K562 (cell line): ENCODE measurements around the gene ARHGEF17. TPM values are rescaled to one million over a fixed set of nuclear protein-coding genes. Genes with fewer than 3 reads are reported as not detected.

ENCODE experiments used
- FOXA1 ChIP-seq: fragments of 450-650 bp; IDR thresholded peaks from 2 replicates; pipeline ENCODE4 v1.6.1; 2016; ENCODE audit warnings: mild to moderate bottlenecking, borderline replicate concordance
- KDM4B ChIP-seq, 2 experiments: fragments of 450-650 bp in 1 of 2; sonication (generic) in 1 of 2; IDR thresholded peaks; 2 replicates each; pipeline ENCODE4 v1.6.1; 2016 to 2017; ENCODE audit warnings: borderline replicate concordance in 2 of 2, antibody characterized with exemption in 1 of 2, low read depth in 1 of 2, mild to moderate bottlenecking in 1 of 2
- MTA2 ChIP-seq: fragments of 450-650 bp; IDR thresholded peaks from 2 replicates; pipeline ENCODE4 v1.6.1; 2016; ENCODE audit warnings: low read depth
- OTX1 ChIP-seq: fragments of 450-650 bp; formaldehyde crosslinking; IDR thresholded peaks from 2 replicates; pipeline ENCODE4 v1.4.0; 2022; ENCODE audit warnings: mild to moderate bottlenecking
- PHTF2 ChIP-seq: fragments of 250-450 bp; sonication (Bioruptor Pico); IDR thresholded peaks from 2 replicates; pipeline ENCODE4 v1.5.0; 2021; ENCODE audit warnings: mild to moderate bottlenecking
- RFX1 ChIP-seq: fragments of 450-650 bp; IDR thresholded peaks from 2 replicates; pipeline ENCODE4 v1.6.1; 2016; ENCODE audit warnings: mild to moderate bottlenecking, moderate library complexity
- RFX7 ChIP-seq: fragments of 250-450 bp; sonication (Bioruptor Pico); IDR thresholded peaks from 2 replicates; pipeline ENCODE4 v1.5.1; 2021; ENCODE audit warnings: mild to moderate bottlenecking
- TAF1 ChIP-seq: IDR thresholded peaks from 2 replicates; pipeline ENCODE4 v1.6.1; 2011; ENCODE audit warnings: mild to moderate bottlenecking, low read length, moderate library complexity; ENCODE audit not compliant: insufficient read depth, control insufficient read depth, severe bottlenecking; ENCODE audit errors: extremely low read depth
- TAF15 ChIP-seq: fragments of 200-400 bp; formaldehyde crosslinking; IDR thresholded peaks from 2 replicates; pipeline ENCODE4 v1.6.1; 2017; ENCODE audit warnings: mild to moderate bottlenecking, low read depth, low read length, moderate library complexity
- TCF3 ChIP-seq: sonication (generic); formaldehyde crosslinking; IDR thresholded peaks from 2 replicates; pipeline ENCODE4 v1.4.0; 2020; ENCODE audit warnings: mild to moderate bottlenecking, missing genetic modification reagents
- TCF7L2 ChIP-seq: fragments of 150-350 bp; IDR thresholded peaks from 2 replicates; pipeline ENCODE4 v1.6.1; 2016; ENCODE audit warnings: low read depth, mild to moderate bottlenecking, low read length, moderate library complexity
- XRCC3 ChIP-seq: fragments of 450-650 bp; IDR thresholded peaks from 2 replicates; pipeline ENCODE4 v1.6.1; 2017; ENCODE audit warnings: mild to moderate bottlenecking, moderate library complexity
- ZNF140 ChIP-seq: fragments of 250-450 bp; sonication (Bioruptor Pico); IDR thresholded peaks from 2 replicates; pipeline ENCODE4 v1.8.0; 2021; ENCODE audit warnings: moderate library complexity, mild to moderate bottlenecking, inconsistent platforms
- ZNF224 ChIP-seq: sonication (generic); formaldehyde crosslinking; IDR thresholded peaks from 2 replicates; pipeline ENCODE4 v1.8.0; 2022; ENCODE audit warnings: mild to moderate bottlenecking, missing genetic modification reagents
- ZNF584 ChIP-seq: fragments of 200-800 bp; sonication (Bioruptor generic); IDR thresholded peaks from 2 replicates; pipeline ENCODE4 v1.6.1; 2016; ENCODE audit warnings: low read depth, mild to moderate bottlenecking, missing genetic modification characterization, missing compliant biosample characterization
- polyA plus RNA-seq, 8 experiments: library from polyadenylated mRNA; depleted of rRNA in 4 of 8; stranded (reverse) in 5 of 8; unstranded in 3 of 8; fragments of >200 nt; fragmentation: Nextera tagmentation in 2 of 8; fragmentation: Illumina TruSeq in 1 of 8; extraction: Ambion mirVana in 2 of 8; extraction: Trizol in 1 of 8; gene quantifications; 2 replicates each; pipeline versions ENCODE4 v1.2.1 to v1.2.3, GENCODE V29; 2011 to 2014; ENCODE audit warnings: inconsistent platforms in 1 of 8, missing spikeins in 1 of 8
- total RNA-seq, 7 experiments: library from RNA; depleted of rRNA in 6 of 7; stranded (reverse); fragments of >200 nt in 6 of 7; fragmentation: Illumina TruSeq in 2 of 7; extraction: Trizol in 2 of 7; gene quantifications; 2 replicates each; pipeline versions ENCODE4 v1.2.1 to v1.2.3, GENCODE V29; 2011 to 2021; ENCODE audit warnings: low replicate concordance in 1 of 7
- TF ChIP-seq, protein P1 (sequence below): fragments of 200-400 bp; formaldehyde crosslinking; IDR thresholded peaks from 2 replicates; pipeline ENCODE4 v1.6.1; 2017; ENCODE audit warnings: mild to moderate bottlenecking, low read depth, low read length, moderate library complexity
- TF ChIP-seq, protein P2 (sequence below): fragments of 450-650 bp; IDR thresholded peaks from 2 replicates; pipeline ENCODE4 v1.7.1; 2018; ENCODE audit warnings: mild to moderate bottlenecking, low read depth; ENCODE audit not compliant: partially characterized antibody
- TF ChIP-seq, protein P3 (sequence below): fragments of 450-650 bp; IDR thresholded peaks from 2 replicates; pipeline ENCODE4 v1.6.1; 2018; ENCODE audit warnings: mild to moderate bottlenecking, low read depth; ENCODE audit not compliant: partially characterized antibody
- TF ChIP-seq, protein P4 (sequence below): fragments of 250-450 bp; sonication (Bioruptor Pico); IDR thresholded peaks from 2 replicates; pipeline ENCODE4 v1.9.0; 2021; ENCODE audit warnings: mild to moderate bottlenecking
- TF ChIP-seq, protein P5 (sequence below): fragments of 200-800 bp; sonication (Bioruptor generic); IDR thresholded peaks from 2 replicates; pipeline ENCODE4 v1.6.1; 2017; ENCODE audit warnings: missing genetic modification characterization, missing compliant biosample characterization

ARHGEF17 gene
- total and polyA plus RNA-seq, 9 of the 15 experiments (the other 6 are each of a cell fraction or from before 2014, with no cell fraction given) = 0.04 to 0.68 (median 0.10) TPM; not detected in 2

DNA sequence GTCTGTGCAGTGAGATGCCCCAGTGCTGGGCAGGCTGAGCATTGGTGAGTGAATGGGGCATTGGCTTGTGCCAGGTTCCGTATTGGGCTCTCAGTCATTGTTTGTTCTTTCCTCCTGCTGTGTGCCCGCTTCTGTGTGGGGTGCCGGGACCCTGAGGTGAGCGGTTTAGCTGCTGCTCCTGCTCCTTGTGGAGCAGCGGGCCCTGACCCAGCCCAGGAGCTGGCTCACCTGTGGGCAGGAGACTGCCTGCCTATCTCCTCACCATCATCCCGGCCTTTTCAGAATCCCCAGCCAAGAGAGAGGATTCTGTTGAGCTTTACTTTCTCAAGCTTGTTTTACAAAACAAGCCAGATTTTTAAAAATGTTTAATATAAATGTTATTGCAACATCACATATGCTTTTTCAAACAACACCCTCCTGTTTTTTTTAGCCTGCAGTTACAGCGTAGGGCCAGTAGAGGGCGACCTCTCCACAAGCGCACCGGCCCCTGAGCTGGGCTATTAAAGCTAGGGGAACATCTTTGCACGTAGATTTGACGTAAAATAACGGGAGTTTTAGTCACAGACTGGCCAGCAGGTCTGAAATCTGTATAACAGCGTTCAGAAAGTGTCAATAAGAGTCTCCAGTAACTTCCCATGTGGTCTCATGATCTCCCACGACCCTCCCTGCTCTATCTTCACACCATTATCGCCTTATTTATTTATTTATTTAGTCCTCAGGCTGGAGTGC is 43.0 kb downstream of the ARHGEF17 start (continued):
- TF ChIP-seq XRCC3 (no peak), TCF3 (CRISPR knock-in tag) (no peak), TAF15 (no peak), RFX1 (no peak), TAF1 (no peak), KDM4B (IDR thresholded peaks at IDR 0.05; ENCODE audit: borderline replicate concordance in 2 of 2, low read depth in 1 of 2) (no peak), OTX1 (CRISPR knock-in tag) (no peak), MTA2 (no peak), ZNF584 (no peak), ZNF140 (CRISPR knock-in tag) (no peak), TCF7L2 (no peak), FOXA1 (no peak), PHTF2 (CRISPR knock-in tag) (no peak), RFX7 (CRISPR knock-in tag) (no peak), ZNF224 (CRISPR knock-in tag) (no peak)
- TF ChIP-seq, protein P1, sequence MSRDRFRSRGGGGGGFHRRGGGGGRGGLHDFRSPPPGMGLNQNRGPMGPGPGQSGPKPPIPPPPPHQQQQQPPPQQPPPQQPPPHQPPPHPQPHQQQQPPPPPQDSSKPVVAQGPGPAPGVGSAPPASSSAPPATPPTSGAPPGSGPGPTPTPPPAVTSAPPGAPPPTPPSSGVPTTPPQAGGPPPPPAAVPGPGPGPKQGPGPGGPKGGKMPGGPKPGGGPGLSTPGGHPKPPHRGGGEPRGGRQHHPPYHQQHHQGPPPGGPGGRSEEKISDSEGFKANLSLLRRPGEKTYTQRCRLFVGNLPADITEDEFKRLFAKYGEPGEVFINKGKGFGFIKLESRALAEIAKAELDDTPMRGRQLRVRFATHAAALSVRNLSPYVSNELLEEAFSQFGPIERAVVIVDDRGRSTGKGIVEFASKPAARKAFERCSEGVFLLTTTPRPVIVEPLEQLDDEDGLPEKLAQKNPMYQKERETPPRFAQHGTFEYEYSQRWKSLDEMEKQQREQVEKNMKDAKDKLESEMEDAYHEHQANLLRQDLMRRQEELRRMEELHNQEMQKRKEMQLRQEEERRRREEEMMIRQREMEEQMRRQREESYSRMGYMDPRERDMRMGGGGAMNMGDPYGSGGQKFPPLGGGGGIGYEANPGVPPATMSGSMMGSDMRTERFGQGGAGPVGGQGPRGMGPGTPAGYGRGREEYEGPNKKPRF = no peak
- TF ChIP-seq, protein P2, sequence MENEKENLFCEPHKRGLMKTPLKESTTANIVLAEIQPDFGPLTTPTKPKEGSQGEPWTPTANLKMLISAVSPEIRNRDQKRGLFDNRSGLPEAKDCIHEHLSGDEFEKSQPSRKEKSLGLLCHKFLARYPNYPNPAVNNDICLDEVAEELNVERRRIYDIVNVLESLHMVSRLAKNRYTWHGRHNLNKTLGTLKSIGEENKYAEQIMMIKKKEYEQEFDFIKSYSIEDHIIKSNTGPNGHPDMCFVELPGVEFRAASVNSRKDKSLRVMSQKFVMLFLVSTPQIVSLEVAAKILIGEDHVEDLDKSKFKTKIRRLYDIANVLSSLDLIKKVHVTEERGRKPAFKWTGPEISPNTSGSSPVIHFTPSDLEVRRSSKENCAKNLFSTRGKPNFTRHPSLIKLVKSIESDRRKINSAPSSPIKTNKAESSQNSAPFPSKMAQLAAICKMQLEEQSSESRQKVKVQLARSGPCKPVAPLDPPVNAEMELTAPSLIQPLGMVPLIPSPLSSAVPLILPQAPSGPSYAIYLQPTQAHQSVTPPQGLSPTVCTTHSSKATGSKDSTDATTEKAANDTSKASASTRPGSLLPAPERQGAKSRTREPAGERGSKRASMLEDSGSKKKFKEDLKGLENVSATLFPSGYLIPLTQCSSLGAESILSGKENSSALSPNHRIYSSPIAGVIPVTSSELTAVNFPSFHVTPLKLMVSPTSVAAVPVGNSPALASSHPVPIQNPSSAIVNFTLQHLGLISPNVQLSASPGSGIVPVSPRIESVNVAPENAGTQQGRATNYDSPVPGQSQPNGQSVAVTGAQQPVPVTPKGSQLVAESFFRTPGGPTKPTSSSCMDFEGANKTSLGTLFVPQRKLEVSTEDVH = no peak
- TF ChIP-seq, protein P3, sequence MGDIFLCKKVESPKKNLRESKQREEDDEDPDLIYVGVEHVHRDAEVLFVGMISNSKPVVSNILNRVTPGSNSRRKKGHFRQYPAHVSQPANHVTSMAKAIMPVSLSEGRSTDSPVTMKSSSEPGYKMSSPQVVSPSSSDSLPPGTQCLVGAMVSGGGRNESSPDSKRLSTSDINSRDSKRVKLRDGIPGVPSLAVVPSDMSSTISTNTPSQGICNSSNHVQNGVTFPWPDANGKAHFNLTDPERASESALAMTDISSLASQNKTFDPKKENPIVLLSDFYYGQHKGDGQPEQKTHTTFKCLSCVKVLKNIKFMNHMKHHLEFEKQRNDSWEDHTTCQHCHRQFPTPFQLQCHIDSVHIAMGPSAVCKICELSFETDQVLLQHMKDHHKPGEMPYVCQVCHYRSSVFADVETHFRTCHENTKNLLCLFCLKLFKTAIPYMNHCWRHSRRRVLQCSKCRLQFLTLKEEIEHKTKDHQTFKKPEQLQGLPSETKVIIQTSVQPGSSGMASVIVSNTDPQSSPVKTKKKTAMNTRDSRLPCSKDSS = no peak
- TF ChIP-seq, protein P4, sequence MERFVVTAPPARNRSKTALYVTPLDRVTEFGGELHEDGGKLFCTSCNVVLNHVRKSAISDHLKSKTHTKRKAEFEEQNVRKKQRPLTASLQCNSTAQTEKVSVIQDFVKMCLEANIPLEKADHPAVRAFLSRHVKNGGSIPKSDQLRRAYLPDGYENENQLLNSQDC (CRISPR knock-in tag) = no peak
- TF ChIP-seq, protein P5, sequence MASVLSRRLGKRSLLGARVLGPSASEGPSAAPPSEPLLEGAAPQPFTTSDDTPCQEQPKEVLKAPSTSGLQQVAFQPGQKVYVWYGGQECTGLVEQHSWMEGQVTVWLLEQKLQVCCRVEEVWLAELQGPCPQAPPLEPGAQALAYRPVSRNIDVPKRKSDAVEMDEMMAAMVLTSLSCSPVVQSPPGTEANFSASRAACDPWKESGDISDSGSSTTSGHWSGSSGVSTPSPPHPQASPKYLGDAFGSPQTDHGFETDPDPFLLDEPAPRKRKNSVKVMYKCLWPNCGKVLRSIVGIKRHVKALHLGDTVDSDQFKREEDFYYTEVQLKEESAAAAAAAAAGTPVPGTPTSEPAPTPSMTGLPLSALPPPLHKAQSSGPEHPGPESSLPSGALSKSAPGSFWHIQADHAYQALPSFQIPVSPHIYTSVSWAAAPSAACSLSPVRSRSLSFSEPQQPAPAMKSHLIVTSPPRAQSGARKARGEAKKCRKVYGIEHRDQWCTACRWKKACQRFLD = no peak
